RWPE1 (cell line): ENCODE data around the gene NUP188.

Experiments used
- CTCF ChIA-PET: fragments of 350-600 bp; sonication (Branson Sonifier 250); formaldehyde crosslinking; extraction: SDS; loops from one replicate; lab custom pipeline; 2021; lab: Yijun Ruan, JAX
- POLR2A ChIA-PET: fragments of 400-600 bp; formaldehyde crosslinking; extraction: SDS; loops from one replicate; lab custom pipeline; 2020; ENCODE audit warnings: antibody characterized with exemption; ENCODE audit not compliant: low non-redundant PET; lab: Yijun Ruan, JAX
- DNase-seq: peaks from one replicate; pipeline ENCODE4 v3.0.0; 2012; ENCODE audit warnings: low spot score
- H3K27ac ChIP-seq: fragments of 450-650 bp; 2 replicates; pipeline ENCODE4 v1.5.1; 2017
- CTCF ChIP-seq: fragments of 450-650 bp; conservative IDR thresholded peaks from 2 replicates; pipeline ENCODE4 v1.5.1; 2017; ENCODE audit warnings: low read depth, mild to moderate bottlenecking

Gene NUP188

GRCh38 chr9:129008986-129009583, 61.6 kb downstream of the NUP188 start:
- ChIA-PET CTCF (interaction anchor here (0.7 kb wide), 1 partner anchor 13 kb away, joined by 4 read pairs; no protein-coding TSS in a partner anchor), POLR2A (interaction anchor here (0.8 kb wide), 1 partner anchor 18 kb away, joined by 3 read pairs; no protein-coding TSS in a partner anchor)
- H3K27ac ChIP-seq: peak overlapping the region; percentile 58
- DNase-seq: no peak
- TF ChIP-seq CTCF: no peak

GRCh38 chr9:129009584-129010141, 62.2 kb downstream of the NUP188 start:
- ChIA-PET POLR2A (no interaction called here), CTCF (no interaction called here)
- no peak for DNase-seq
- no peak for TF ChIP-seq CTCF
- peak overlapping the region; percentile 58 for H3K27ac ChIP-seq

- H3K27ac ChIP-seq: peak overlapping the region; percentile 58; the same call in 1 of the 2 replicates
- DNase-seq: no peak
- CTCF ChIA-PET: interaction anchor here (0.6 kb wide), 1 partner anchor 28 kb away, joined by 3 read pairs; no protein-coding TSS in a partner anchor
- TF ChIP-seq CTCF: no peak
- POLR2A ChIA-PET: interaction anchor here (0.6 kb wide), 2 partner anchors 15 to 1231 kb away, joined by 5 read pairs; no protein-coding TSS in a partner anchor
Measured at GRCh38 chr9:129010267-129010975, 62.9 kb downstream of the NUP188 start.

- peak overlapping the region; percentile 58; the same call in 1 of the 2 replicates for H3K27ac ChIP-seq
- ChIA-PET CTCF (no interaction called here), POLR2A (interaction anchor here (0.6 kb wide), 2 partner anchors 14 to 1232 kb away, joined by 5 read pairs; no protein-coding TSS in a partner anchor)
- DNase-seq: no peak
- TF ChIP-seq CTCF: no peak
Measured at GRCh38 chr9:129011170-129011569, 63.7 kb downstream of the NUP188 start.

GRCh38 chr9:129011761-129012181, 64.3 kb downstream of the NUP188 start:
- CTCF ChIA-PET: no interaction called here
- DNase-seq: no peak
- TF ChIP-seq CTCF: no peak
- peak overlapping the region; percentile 58; the same call in 1 of the 2 replicates for H3K27ac ChIP-seq
- POLR2A ChIA-PET: no interaction called here

- DNase-seq: no peak
- POLR2A ChIA-PET: no interaction called here
- no peak for TF ChIP-seq CTCF
- CTCF ChIA-PET: no interaction called here
- H3K27ac ChIP-seq: 0 out of 2 replicates have a peak overlapping the region, but pooled peaks have one; percentile 58
Measured at GRCh38 chr9:129012343-129012742, 64.8 kb downstream of the NUP188 start.
